ENCODE data around the gene GXYLT1.
"Not testable (repeated sequence)": the region's sequence is repeated elsewhere in the genome, so short reads cannot be mapped to it uniquely, and the experiment has no call there.

The GXYLT1 gene

DNA sequence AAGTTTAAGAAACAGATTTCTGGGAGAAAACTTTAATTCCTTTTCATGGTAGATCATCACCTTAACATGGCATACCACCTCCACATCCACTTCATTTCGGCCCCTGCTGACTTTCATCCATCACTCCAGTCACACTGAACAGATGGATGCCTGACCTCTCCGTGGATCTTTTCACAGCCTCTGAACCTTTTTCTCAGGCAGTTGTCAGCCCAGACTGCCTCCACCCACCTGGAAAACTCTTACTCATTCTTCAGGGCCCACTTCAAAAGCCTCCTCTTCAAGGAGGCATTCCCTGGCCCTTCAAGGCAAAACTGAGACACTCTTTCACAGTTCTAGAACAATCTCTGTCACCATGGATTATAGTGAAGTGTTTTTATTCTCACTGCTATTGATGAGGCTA is 52.9 kb downstream of the GXYLT1 start:
- no peak for FAIRE-seq

DNA sequence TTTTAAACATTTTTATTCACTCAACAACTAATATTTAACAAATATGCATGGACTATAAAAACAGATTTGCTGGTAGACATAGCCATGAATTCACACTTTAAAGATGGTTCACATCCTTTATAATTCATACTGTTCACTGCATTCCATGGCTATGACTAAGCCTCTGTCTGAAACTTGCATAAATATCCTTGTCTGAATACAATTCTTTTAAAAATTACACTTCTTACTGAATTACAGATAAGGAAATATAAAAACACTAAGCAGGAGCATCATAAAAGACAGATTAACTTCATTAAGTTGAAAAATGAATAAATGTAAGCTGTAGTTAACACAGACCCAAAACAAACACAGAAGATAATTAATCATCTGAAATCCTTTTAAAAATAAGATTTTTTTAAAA is 53.8 kb downstream of the GXYLT1 start:
- peak; percentile 92 for FAIRE-seq

DNA sequence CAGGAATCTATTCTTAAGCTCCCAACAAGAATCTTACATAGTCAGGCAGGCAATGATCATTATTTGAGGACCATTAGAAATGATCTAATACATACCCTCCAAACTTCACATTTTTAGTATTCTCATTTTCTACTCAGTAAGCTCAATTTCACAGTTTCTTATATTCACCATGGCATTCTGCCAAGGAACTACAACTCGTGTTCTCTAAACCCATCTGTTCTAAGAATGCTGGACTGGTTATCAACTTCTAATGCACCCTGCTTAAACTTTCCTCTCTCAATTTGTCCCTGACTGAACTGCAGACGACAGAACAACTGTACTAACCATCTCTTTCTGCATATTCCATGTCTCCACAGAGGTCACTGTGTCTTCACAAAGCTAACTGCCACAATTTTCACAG is 58.6 kb downstream of the GXYLT1 start:
- no peak for FAIRE-seq

DNA sequence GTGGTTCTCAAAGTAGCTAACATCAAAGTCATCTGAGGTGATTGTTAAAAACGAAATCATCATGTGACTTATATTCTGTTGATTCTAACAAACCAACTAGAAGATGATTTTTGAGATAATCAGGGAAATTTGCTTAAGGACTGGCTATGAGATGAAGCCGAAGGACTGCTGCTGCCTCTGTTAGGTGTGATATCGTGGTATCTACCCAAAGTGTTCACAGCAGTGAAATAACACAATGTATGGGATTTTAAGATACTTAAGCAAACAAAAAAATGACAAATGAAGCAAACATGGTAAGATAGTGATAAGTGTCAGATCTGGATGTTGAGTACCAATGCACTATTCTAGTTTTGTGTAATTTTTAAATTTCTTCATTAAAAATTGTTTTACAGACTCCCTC is 59.1 kb downstream of the GXYLT1 start:
- FAIRE-seq, result no peak

DNA sequence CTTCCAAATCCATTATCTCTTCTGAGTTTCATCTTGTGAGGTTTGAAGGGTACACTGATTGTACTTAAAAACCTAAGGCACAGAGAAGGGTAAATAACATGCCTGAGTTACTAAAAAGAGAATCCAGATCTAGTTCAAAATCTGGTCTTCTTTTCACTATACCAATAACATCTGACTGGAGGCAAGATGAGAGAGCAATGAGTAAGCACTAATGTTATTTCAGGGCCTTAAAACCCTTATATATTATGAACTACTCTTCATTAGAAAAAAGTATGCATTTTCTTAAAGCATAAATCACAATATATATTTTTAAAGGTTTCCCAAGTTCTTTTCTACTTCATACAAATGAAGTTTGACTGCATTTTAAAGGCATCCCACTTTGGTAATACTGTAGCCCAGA is 60.2 kb downstream of the GXYLT1 start:
- no peak for FAIRE-seq

DNA sequence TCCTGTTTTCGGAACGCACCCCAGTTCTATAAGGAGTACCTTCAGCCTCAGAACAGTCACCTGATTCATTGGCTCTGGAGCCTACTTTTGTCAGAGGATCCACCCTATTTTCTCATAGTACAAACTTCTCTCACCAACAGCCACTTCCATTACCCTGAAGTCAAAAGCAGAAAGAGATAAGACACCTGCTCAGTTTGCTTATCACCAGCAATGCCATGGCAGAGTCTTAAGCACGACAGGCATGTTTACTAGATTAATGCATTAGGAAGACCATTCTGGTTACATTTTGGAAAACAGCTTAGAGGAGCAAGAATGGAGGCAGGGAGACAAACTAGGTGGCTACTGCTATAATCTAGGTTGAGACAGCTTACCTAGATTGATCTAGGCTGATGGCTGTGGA is 67.7 kb downstream of the GXYLT1 start:
- FAIRE-seq, result no peak

DNA sequence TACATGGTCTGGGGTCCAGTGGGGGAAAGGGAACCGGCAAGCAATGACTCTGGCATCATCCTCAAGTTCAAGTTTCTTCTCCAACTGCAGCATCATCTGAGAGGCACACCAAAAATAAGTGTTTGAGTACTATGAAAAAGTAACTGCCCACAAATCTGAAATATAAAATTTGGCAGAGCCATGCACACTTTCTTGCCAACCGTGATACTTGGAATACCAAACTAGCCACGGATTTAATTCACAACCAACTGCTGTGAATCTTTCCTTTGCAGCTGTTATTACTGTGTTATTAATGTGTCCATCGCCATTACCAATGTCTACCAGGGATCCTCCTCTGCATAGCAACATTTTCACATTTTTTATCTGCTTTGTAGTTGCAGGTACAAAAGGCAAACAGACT is 74.6 kb downstream of the GXYLT1 start:
- no peak for FAIRE-seq

DNA sequence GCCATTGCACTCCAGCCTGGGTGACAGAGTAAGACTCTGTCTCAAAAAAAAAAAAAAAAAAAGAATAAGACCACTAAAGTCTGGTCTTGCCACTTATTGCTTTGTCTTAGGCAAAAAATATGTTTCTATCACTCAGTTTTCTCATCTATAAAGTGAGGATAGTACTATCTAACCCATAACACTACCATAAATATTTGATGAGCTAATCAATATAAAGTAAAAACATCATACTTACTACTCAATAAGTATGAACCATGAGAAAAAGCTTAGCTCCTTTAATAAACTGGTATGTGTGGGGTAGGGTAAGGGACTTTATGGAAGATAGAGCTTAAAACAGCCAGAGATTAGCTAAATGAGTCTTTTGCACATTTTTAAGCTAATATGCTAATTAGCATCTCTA is 85.5 kb downstream of the GXYLT1 start:
- FAIRE-seq, result no peak

DNA sequence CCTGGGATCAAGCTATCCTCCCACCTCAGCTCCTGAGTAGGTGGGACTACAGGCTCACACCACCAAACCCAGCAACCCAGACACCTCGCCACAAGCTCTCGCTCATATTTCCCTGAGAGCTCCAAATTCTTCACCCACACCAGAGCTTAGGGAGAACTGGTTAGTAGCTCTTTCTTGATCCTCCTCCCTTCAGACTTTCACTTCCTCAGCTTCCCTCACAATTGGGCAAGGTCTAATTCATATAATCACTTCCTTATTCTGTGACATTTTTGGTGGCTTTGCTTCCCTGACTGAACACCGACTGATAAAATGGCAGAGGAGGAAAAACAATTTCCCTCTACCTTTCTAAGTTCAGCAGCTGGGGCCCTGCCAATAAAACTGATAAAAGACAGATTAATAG is 88.5 kb downstream of the GXYLT1 start:
- no peak for FAIRE-seq

DNA sequence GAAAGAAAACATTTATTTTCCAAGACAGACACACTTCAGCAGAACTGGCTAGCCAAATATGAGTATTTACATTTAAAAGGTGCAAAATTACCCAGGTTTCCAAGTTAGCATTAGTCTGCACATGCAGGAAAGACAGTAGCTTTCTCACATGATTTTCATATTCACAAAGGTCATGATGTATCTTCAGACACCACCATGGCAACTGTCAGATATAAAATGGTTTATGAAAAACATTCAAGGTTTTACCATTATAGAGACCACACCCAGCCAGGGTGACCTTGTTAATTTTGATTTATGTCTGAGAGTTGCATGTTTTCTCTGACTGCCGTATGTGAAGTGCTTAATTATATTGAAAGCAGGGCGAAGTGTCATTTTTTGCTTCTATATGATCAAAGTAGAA is 91.2 kb downstream of the GXYLT1 start:
- no peak for FAIRE-seq

DNA sequence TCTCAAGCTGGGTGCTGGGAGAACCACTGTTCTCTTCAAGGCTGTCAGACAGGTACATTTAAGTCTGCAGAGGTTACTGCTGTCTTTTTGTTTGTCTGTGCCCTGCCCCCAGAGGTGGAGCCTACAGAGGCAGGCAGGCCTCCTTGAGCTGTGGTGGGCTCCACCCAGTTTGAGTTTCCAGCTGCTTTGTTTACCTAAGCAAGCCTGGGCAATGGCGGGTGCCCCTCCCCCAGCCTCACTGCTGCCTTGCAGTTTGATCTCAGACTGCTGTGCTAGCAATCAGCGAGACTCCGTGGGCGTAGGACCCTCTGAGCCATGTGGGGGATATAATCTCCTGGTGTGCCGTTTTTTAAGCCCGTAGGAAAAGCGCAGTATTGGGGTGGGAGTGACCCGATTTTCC is 95.7 kb downstream of the GXYLT1 start:
- FAIRE-seq, result not testable (repeated sequence)

DNA sequence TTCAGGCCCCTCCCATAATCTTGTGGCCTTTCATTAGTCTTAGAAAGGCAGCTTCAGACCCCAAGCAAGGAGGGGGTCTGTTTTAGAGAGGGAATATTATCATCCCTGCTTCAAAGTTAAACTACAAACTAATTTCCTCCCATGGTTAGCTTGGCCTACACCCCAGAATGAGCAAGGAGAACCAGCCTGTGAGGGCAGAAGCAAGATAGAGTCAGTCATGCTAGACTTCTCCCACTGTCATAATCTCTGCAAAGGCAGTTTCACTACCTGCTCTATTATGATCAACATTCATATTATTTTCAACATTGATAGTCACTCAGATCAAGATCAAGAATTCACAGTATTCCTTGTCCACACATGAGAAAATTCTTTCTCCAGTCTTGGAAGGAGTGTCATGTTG is 105.1 kb downstream of the GXYLT1 start:
- FAIRE-seq, result no peak

DNA sequence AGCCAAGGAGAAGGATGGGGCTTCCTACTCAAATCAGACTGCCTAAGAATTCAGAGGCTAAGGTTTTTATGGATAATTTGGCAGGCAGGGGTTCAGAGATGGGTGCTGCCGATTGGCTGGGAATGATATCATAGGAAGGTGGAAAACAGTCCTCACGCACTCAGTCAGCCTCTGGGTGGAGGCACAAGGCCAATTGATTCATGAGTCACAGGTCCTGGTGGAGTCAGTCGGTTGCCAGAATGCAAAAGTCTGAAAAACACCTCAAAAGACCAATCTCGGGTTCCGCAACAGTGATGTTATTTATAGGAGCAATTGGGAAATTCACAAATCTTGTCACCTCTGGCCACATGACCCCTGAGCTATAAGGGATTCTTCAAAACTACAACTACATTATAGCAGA is 105.5 kb downstream of the GXYLT1 start:
- no peak for FAIRE-seq

DNA sequence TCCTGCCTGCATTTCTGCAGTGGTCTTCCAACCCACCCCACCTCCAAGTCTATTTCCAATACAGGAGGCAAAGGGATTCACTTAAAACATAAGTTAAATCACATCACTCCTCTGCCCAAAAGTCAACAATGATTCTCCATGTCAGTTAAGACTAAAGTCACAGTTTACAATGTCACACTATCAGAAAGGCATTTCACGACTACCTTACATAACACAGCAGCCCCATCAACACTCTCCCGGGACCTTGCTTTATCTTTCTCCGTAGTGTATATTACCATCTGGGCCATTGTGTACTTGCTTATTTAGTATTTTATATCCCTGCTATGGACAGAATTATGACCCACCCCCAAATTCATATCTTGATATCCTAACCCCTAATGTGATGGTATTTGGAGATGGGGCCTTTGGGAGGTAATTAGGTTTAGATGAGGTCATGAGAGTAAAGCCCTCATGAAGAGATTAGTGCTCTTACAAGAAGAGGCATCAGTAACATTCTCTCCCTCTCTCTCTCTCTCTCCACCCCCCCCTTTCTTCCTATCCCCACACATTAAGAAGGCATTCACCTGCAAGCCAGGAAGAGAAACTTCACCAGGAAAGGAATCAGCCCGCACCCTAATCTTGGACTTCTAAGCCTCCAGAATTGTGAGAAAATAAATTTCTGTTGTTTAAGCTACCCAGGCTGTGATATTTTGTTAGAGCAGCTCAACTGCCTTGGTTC is 112.7 kb downstream of the GXYLT1 start:
- no peak for FAIRE-seq

All from endometrium (tissue), 2 donors.